ENCODE data around the gene CALHM1.
"Not testable (repeated sequence)": the region's sequence is repeated elsewhere in the genome, so short reads cannot be mapped to it uniquely, and the experiment has no call there.

CALHM1 gene

GRCh38 chr10:103486635-103487409 lies 28.1 kb upstream of the CALHM1 start:
- DNase-seq, result not testable (repeated sequence)

- no peak for DNase-seq
Observed at GRCh38 chr10:103481974-103482531, 23.4 kb upstream of the CALHM1 start.

GRCh38 chr10:103480521-103480920 lies 21.8 kb upstream of the CALHM1 start:
- DNase-seq, result no peak

- DNase-seq, result no peak
Observed at GRCh38 chr10:103479135-103479534, 20.4 kb upstream of the CALHM1 start, which contains the start of gene CALHM3. Gene CALHM3, minus strand, starts transcription at chr10:103479240. Its CDS starts 208 bp downstream, at chr10:103479032.

GRCh38 chr10:103478671-103479070 lies 20.0 kb upstream of the CALHM1 start:
- no peak for DNase-seq

GRCh38 chr10:103476046-103476768 lies 17.5 kb upstream of the CALHM1 start:
- DNase-seq, result no peak

GRCh38 chr10:103475437-103475836 lies 16.7 kb upstream of the CALHM1 start:
- no peak for DNase-seq

- DNase-seq, result no peak
Observed at GRCh38 chr10:103474077-103474476, 15.4 kb upstream of the CALHM1 start.

- DNase-seq, result no peak
Observed at GRCh38 chr10:103473261-103473671, 14.6 kb upstream of the CALHM1 start.

GRCh38 chr10:103472005-103472404 lies 13.3 kb upstream of the CALHM1 start:
- DNase-seq, result no peak

- no peak for DNase-seq
Observed at GRCh38 chr10:103470761-103471653, 12.3 kb upstream of the CALHM1 start.

GRCh38 chr10:103469201-103469600 lies 10.5 kb upstream of the CALHM1 start:
- DNase-seq, result no peak

- no peak for DNase-seq
Observed at GRCh38 chr10:103467406-103467805, 8.7 kb upstream of the CALHM1 start.

- DNase-seq, result no peak
Observed at GRCh38 chr10:103466734-103467133, 8.0 kb upstream of the CALHM1 start.

- no peak for DNase-seq
Observed at GRCh38 chr10:103465411-103466179, 6.9 kb upstream of the CALHM1 start.

- DNase-seq, result no peak
Observed at GRCh38 chr10:103463499-103463898, 4.8 kb upstream of the CALHM1 start.

GRCh38 chr10:103459615-103460014 lies 915 bp upstream of the CALHM1 start:
- DNase-seq, result no peak

GRCh38 chr10:103457896-103458583 lies 660 bp downstream of the CALHM1 start:
- DNase-seq, result no peak

GRCh38 chr10:103457176-103457712 lies 1.5 kb downstream of the CALHM1 start:
- no peak for DNase-seq

GRCh38 chr10:103456074-103456660 lies 2.5 kb downstream of the CALHM1 start:
- DNase-seq, result no peak

- no peak for DNase-seq
Observed at GRCh38 chr10:103455235-103455634, 3.5 kb downstream of the CALHM1 start.
